Measurements from ENCODE around the gene IL17F.

IL17F gene

GRCh38 chr6:52190409-52190808, 53.9 kb downstream of the IL17F start:
- no peak for DNase-seq (ENCODE audit: low read depth, low spot score)

DNA sequence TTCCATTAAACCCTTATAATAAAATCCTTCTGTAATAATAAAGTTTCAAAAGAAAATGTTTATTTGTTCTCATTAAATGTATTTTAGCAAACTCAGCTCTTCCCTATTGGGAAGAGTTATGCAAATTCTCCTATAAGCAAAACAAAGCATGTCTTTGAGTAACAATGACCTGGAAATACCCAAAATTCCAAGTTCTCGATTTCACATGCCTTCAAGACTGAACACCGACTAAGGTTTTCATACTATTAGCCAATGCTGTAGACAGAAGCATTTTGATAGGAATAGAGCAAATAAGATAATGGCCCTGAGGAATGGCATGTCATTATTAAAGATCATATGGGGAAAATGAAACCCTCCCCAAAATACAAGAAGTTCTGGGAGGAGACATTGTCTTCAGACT, 54.3 kb downstream of the IL17F start:
- DNase-seq (ENCODE audit: low read depth, low spot score), result no peak

- no peak for DNase-seq (ENCODE audit: low read depth, low spot score)
Measured at GRCh38 chr6:52187098-52187497, 57.2 kb downstream of the IL17F start.

All from smooth muscle cell of the brain vasculature (primary cell).